HG03442 (cell line): Measurements from ENCODE around the gene TENM4.

ENCODE experiments used
- ATAC-seq: cut with Tn5 transposase; IDR thresholded peaks from one replicate; pipeline ENCODE4 v1.9.1; 2021; ENCODE audit warnings: mild to moderate bottlenecking, moderate library complexity; ENCODE audit not compliant: unreplicated experiment

TENM4 gene

DNA sequence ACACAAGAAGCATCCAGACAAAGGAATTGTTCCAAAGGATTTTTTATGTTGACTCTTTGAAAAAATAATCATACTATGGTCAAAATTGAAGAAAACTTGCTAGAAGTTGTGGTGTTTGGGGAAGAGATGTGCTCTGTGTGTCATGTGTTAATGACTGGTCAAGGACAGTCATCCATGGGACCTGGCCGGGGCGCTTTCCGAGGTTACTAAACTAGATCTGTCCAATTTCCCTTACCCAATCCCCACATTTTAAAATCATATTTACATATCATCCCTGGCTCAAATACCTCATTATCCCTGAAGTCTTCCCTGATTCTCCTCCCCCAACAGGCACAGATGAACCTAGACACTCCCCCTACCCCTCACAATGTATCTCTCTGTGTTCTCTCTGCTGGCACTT lies 289.4 kb downstream of the TENM4 start:
- no peak for ATAC-seq

DNA sequence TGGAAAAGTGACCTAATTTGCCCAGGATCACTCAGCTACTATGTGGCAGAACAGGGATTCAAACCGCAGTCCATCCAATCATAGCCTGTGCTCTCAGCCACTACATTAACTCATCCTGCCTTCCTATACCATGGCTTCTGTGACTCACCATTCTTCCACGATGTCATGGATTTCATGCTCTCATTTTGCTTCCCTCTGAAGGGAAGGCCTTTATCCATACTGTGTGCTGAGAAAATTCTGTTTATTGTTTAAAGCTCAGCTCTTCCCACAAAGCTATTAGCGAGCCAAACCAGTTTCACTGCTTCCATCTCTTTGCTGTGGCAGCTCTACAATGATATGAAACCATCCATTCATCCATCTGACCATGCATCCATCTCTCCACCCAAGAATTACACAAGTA lies 289.9 kb downstream of the TENM4 start:
- no peak for ATAC-seq

DNA sequence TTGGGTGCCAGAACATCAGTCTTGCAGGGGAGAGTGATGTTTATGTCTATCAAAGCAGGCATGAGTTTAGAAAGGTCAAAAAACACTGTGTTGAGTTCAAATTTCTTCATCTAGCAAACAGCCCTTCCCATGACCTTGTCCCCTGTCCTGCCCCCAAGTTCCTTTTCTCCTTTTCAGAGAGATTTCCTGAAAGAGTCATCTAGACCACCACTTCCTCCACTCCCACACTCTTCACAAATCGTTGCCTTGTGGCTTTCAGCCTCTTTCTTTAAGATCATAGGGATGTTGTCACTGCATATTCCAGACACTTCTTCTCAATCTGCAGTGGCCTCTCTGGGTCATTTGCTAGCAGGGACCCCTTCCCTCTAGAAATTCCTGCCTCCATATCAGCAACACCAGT lies 290.5 kb downstream of the TENM4 start:
- ATAC-seq, result no peak

DNA sequence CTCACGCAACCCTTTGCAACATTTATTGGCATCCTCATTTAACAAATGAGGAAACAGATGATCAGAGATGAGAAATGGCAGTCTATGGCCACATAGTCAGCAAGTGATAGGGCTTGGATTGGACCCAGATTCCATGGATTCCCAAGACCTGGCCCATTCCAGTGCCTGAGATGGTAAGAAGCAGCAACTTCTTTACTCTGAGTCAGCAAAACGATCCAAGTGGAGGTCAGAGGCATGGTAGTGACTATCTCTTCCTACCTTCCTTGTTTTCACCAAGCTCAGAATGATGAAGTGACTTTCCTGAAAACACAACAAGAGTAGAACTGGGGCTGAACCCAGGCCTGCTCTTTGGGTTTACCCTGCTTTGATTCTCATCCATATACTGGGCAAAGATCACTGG lies 293.1 kb downstream of the TENM4 start:
- no peak for ATAC-seq

DNA sequence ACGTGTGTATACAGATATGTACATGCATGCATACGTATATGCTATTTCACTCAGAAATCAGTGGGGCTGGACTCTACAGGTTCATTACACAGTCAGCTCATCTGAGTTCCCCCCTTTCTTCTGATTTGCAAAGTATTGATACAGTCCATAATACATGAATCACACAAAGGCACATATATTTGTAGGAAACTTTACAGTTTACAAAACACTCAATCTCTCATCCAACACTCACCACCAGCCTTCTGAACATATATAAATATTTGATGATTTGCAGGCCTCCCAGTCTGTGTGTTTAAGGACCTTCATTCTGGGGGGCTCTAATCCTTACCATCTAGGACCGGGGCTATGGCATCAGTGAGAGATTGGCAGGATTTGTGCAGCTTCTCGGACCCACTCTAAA lies 293.8 kb downstream of the TENM4 start:
- no peak for ATAC-seq

DNA sequence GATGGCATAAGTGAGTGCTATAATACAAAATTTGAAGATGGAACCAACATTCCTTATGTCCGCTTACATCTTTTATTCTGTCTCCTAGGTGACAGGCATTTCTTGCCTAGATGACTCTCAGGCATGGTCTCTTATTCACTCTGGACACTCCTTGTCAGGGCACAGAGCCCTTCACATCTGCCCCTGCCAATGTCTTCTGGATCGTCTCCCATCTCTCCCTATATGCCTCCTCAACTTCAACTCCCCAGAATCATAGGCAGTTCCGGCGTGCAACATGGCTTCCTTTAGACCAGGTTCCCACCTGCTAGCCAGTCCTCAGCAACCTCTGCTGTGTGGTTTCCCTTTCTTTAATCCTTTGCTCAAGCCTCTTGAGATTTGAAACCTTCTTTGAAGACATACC lies 300.9 kb downstream of the TENM4 start:
- ATAC-seq, result no peak

DNA sequence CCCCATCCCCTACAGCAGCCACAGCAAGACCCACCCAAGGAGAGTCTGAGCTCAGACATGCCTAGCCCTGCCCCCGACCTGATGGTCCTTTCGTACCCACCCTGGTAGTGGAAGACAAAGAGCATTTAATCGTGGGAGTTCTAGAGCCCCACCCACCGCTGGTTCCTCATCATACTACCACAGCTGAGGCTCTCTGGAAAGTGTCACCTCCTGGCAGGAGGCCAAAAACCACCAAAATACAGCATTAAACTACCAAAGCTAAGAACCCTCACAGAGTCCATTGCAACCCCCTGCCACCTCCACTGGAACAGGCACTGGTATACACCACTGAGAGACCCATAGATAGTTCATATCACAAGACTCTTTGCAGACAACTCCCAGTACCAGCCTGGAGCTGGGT lies 311.1 kb downstream of the TENM4 start:
- ATAC-seq, result no peak

DNA sequence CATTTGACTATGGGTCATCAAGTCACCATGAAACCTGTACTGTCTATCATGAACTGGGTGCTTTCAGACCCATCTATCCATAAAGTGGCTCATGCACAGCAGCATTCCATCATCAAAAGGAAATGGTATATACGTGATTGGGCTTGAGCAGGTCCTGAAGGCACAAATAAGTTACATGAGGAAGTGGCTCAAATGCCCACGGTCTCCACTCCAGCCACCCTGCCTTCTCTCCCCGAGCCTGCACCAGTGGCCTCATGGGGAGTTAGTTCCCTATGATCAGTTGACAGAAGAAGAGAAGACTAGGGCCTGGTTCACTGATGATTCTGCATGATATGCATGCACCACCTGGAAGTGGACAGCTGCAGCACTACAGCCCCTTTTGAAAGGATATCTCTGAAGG lies 312.5 kb downstream of the TENM4 start:
- no peak for ATAC-seq

DNA sequence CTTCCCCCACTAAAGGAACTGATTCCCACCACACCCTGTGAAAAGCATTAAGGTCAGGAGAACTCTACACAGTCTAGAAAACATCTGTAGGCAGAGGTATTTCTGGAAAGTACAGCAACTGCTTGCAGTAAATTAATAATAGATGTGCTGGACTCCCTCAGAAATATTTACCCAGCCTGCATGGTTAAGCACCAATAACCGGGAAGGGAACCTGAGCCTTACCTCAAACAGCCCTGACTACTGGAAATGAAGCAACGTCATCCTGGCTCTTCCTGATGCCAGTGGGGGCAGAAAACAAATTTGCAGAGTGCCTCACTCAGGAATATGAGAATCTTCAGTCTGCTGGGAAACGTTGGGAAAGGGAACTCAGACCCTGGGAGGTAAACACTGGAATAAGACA lies 318.1 kb downstream of the TENM4 start:
- no peak for ATAC-seq

DNA sequence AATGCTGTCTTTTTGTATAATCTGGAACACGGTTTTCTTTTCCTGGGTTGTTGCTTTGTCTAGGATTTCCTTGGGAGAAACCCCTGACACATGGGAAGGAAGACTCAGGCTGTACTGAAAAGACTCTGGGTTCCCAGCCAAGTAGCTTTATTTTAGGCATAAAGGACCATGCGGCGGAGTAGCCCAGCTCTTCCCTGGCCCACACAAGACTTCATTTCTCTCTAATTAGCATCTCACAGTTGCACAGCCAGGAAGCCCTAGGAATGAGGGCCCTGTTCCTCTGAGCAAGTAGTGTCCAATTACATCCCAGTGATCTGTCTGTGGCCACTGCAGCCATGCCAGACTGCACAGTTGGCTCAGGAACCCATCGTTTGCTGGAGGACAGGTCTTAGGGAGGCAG lies 319.5 kb downstream of the TENM4 start:
- ATAC-seq, result no peak

DNA sequence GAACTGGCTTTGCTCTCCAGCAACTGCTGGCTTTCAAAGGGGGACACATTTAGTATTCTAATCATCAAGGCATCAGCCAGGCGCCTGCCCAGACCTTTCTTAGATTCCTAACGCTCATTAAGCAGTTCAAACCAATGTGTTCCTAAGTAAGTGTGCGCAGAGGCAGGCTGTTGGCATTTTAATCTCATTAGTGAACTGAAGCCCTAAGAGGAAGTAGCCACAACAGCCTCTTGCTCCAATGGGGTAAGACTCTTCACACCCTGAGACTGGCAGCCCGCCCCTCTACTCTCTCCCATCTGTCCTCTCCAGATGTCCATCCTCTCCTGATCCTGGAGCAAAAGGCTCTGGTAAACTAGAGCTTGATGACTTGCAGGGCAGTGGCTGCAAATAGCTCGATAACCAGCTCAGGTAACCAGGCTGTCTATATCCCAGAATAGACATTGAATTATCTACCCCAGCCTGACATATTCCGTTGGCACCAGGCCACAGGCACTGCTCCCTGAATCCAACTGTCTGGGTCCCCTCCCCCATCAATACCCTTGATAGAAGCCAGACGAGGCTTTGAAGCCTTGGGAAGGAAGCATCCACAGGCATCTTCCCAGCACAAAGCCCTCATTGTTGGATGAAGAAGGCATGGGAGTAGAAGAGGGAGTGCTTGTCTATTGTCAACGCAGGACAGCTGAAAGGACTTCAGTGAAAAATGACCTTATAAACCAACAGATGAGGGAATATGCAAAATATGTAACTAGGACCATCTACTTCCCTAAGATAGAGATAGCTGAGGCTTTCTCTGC lies 321.1 kb downstream of the TENM4 start:
- ATAC-seq, result no peak

DNA sequence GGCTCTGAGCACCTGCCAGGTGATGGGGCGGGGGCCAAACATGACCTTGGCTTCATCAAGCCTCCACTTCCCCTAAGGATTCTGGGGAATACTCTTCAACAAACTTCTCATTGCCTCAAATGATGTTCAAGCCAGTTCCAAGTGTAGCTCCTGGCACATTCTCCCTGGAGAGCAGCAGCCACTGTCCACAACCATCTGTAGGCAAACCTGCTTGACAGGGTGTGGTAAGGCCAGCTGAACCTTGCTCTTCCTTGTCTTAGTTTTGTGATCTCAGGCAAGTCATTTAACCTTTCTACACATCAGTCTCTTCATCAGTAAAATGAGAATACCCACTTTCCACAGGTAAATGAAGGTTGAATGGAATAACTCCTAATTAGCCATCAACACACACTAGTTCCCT lies 323.3 kb downstream of the TENM4 start:
- ATAC-seq, result no peak

DNA sequence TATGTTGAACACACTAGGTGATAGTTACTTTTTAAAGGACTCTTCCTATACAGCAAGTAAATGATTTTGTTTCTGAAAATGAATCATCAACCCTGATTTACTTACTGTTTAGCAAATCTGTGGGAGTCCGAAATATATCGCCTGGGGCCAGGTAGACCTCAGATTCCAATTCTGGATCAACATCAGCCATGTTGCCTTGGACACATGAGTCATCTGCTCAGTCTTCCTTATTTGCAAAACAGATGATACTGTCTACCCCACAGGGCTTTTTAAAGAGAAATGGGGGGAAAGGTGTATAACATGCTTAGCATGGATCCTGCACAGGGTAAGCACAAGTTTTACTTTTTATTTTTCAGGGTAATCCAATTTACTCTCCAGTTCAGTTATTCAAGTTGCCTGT lies 324.2 kb downstream of the TENM4 start:
- no peak for ATAC-seq

DNA sequence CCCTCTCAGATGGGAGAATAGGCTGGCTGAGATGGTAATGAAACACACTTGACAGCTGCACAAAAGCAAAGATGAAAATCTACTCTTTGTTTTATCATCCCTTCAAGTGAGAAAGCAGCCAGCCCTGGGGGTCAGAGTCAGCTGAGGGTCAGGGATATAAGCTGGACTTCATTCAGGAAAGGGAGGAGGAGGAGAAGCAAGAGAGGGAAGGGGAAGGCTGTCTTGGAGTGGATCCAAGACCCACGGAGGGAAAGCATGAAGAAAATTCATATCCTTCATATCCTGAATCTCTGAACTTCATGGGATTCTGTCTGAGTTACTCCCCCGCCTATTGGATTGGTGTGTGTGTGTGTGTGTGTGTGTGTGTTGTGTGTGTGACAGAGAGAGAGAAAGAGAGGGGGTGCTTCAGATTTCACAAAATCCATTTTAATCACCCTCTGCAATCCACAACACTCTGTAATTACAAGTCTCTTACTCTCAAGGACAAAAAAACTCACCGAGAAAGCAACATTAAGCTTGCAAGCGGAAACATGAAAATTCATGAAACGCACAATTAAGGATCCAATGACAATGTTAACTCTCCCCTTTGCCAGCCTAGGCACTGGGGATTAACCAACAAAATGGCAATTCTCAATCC lies 327.7 kb downstream of the TENM4 start:
- ATAC-seq, result no peak

DNA sequence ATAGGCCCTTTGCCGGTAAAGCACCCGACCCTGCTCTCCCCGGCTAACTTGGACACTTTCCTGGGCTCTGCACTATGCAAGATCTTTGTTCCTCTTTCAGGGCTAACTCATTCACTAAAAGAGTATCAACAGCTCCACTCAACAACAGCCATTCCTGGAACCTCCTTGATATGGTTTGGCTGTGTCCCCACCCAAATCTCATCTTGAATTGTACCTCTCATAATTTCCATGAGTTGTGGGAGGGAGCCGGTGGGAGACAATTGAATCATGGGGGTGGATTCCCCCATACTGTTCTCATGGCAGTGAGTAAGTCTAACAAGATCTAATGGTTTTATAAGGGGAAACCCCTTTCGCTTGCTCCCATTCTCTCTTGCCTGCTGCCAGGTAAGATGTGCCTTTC lies 330.0 kb downstream of the TENM4 start:
- ATAC-seq, result no peak

DNA sequence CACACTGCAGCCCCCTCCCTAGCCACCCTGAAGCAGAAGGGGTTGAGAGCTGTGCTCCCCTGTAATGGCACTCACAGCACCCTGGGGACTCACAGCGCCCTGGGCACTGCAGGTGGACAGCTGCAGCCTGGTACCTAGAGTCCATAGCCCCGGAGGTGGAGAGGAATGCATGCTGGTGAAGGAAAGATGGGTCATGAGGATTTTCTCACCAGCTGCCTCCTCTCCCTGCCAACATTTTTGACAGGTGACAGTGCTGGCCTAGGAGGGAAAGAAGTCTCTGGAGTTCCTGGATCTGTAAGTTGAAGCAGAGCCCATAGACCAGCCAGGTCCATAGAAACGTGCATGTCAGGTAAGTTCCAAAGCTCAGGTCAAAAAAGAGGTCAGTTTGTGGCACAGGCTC lies 330.5 kb downstream of the TENM4 start:
- ATAC-seq, result no peak

DNA sequence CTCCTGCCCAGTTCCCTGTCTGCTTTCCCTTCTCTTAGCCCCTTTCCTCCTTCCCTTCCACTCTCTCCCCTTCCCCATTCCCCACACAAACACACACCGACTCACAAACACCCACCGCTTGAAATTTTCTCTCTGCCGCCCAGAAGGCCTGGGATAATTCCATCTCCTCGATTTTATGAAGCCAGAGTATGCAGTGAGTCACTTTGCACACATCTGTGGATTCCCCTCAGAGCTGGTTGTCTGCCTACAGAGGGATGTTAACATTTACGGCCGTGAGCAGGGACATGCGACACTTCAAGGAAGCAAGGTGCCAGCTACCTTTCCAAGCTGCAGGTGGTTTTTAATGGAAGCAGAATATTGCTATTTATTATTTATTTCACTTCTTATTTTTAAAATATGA lies 332.0 kb downstream of the TENM4 start:
- no peak for ATAC-seq

DNA sequence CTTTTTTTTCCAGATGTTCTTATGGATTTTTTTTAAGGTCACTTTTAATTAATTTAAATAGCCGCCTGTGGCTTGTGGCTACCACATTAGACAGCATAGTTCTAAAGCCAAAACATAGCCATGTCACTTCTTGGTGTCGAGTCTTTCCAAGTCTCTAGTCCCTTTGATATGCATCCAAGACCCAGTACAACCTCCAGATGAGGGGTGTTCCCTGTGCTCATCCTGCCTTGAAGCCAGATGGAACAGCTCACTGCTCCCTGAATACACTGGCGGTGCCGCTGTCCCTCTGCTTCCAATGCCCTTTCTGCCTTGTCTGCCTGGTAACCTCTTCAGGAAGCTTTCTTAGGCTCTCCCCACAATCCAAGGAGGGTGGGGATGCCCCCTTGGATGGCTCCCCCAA lies 338.0 kb downstream of the TENM4 start:
- no peak for ATAC-seq

DNA sequence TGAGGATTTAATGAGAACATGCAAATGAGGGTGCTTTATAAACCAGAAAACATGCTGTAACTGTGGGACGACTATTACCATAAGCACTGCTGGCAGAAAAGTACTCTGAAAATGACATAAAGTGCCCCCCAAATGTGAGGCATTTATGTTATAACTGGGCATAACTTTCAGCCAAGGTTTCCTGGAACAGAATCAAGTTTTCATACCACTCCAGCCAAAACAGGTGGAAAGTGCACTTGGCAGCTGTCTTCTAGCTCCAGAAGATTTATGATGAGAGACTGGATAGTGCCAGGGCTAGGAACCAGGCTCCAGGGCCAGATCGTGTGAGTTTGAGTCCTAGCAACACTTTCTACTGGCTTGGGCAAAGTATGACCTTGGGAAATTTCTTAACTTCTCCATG lies 339.2 kb downstream of the TENM4 start:
- ATAC-seq, result no peak

DNA sequence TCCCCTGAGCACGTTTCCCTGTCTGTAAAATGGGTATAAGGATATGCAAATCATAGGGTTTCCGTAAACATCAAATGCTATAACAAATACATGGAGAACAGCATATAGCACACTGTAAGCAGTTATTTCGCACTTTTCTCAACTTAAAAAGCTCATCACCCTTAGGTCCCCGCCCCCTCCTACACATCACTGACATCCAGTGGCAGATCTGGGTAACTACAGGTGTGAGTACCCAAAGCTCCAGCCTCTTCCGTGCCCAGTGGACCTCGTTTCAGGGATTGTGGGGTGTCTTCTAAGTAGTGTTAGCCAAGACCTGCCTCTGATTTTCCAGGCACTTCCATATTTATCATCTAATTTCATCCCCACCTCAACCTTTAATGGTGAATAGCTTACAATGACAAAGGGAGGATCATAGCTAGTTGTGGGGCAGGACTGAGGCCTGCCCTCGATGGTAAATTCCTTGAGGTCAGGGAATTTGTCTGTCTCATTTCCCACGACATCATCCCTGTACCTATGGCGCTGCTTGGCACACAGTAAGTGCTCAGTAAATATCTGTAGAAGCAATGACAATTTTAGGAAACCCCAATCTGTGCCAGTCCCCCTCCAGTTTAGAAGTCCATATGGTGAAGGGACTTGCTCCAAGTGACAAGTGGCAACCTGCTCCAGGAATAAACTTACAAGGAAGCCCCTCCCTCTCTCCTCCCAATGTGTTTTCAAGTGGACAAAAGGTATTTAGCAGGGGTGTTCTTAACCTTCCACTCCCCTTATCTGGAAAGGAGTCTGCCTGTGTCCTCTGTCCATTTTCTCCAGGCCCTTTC lies 340.5 kb downstream of the TENM4 start:
- peak; percentile 87 for ATAC-seq

DNA sequence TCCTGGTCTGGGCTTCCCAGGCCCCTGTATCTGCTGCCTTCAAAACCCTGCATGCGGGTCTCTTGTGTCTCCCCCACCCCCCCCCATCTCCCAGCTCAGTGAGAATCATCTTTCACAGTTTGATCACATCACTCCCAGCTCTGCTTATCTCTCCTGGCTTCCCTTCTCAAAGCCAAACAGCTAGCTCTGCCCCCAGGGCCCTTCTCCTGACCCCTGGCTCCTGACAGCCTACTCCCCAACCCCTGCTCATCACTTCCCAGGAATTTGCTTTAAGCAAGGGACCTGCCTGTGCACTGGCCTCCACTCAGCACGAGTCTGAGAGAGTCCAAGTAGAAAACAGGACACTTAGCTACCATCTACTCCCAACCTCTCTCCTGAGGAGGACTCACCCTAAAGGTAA lies 342.7 kb downstream of the TENM4 start:
- ATAC-seq, result no peak
